CD4-positive, CD25-positive, alpha-beta regulatory T cell (primary cell): ENCODE measurements around the gene SERP2. TPM values are rescaled to one million over a fixed set of nuclear protein-coding genes. Genes with fewer than 3 reads are reported as not detected.

Source experiments
- ATAC-seq, 2 donors: fragments of 150-1000 bp; cut with Tn5 transposase; one replicate each; pipeline ENCODE4 v1.10.0; 2021; ENCODE audit warnings: low read depth in 2 of 2, moderate number of reproducible peaks in 2 of 2, moderate library complexity in 1 of 2
- DNase-seq, 3 donors: peaks; one replicate each; pipeline versions ENCODE4 v3.0.0 to v3.0.0-alpha.2; 2012 to 2022; ENCODE audit warnings: mixed read lengths in 1 of 3
- H3K27ac ChIP-seq: one replicate; pipeline ENCODE4 v1.7.0; 2013; ENCODE audit warnings: mild to moderate bottlenecking, low read length; ENCODE audit not compliant: insufficient read depth, poor library complexity, severe bottlenecking
- H3K27me3 ChIP-seq: one replicate; pipeline ENCODE4 v1.7.0; 2013; ENCODE audit warnings: low read length; ENCODE audit not compliant: control insufficient read depth, insufficient read depth
- H3K36me3 ChIP-seq: one replicate; pipeline ENCODE4 v1.7.0; 2013; ENCODE audit warnings: mild to moderate bottlenecking, low read length, moderate library complexity; ENCODE audit not compliant: control insufficient read depth, insufficient read depth
- H3K4me1 ChIP-seq: 2 replicates; pipeline ENCODE4 v1.7.0; 2013; ENCODE audit warnings: mild to moderate bottlenecking, low read length; ENCODE audit not compliant: insufficient read depth, control insufficient read depth, poor library complexity, severe bottlenecking
- H3K4me3 ChIP-seq: one replicate; pipeline ENCODE4 v1.7.0; 2013; ENCODE audit warnings: low read depth, mild to moderate bottlenecking, low read length, moderate library complexity
- H3K9me3 ChIP-seq, 2 experiments: 1 replicate in 1 of 2; 2 replicates in 1 of 2; pipeline ENCODE4 v1.7.0; 2013; ENCODE audit warnings: low read length in 2 of 2, mild to moderate bottlenecking in 1 of 2, moderate library complexity in 1 of 2; ENCODE audit not compliant: control insufficient read depth in 2 of 2
- H3K27ac Mint-ChIP-seq, 3 donors: one replicate each; pipeline ENCODE4 v1.8.0; 2020 to 2022; ENCODE audit warnings: mild to moderate bottlenecking in 3 of 3, mixed read lengths in 3 of 3, moderate library complexity in 2 of 3
- H3K27me3 Mint-ChIP-seq: one replicate; pipeline ENCODE4 v1.8.0; 2022; ENCODE audit warnings: mild to moderate bottlenecking, mixed read lengths
- H3K36me3 Mint-ChIP-seq: one replicate; pipeline ENCODE4 v1.8.0; 2020; ENCODE audit warnings: mixed read lengths
- H3K4me1 Mint-ChIP-seq, 4 donors: one replicate each; pipeline ENCODE4 v1.8.0; 2020 to 2022; ENCODE audit warnings: mixed read lengths in 4 of 4, mild to moderate bottlenecking in 1 of 4
- H3K4me3 Mint-ChIP-seq, 4 donors: one replicate each; pipeline ENCODE4 v1.8.0; 2020 to 2022; ENCODE audit warnings: mild to moderate bottlenecking in 4 of 4, mixed read lengths in 4 of 4, moderate library complexity in 3 of 4
- H3K9me3 Mint-ChIP-seq, 7 donors: one replicate each; pipeline ENCODE4 v1.8.0; 2020 to 2022; ENCODE audit warnings: mixed read lengths in 7 of 7, mild to moderate bottlenecking in 3 of 7, moderate library complexity in 2 of 7
- polyA plus RNA-seq, 4 donors: library from polyadenylated mRNA; unstranded; fragments of 300-500 nt; fragmentation: Illumina TruSeq; gene quantifications; one replicate each; pipeline ENCODE4 v1.2.3, GENCODE V29; 2021
- total RNA-seq: library from RNA; stranded (reverse); gene quantifications from one replicate; pipeline ENCODE4 v1.2.3, GENCODE V29; 2022

Gene SERP2
- total and polyA plus RNA-seq, 5 donors from 2014 or later = 0.48 to 2.0 (median 0.52) TPM; not detected in 2

GRCh38 chr13:44384778-44385177 is 11.2 kb downstream of the SERP2 start:
- ATAC-seq = no peak
- no peak for DNase-seq
- H3K4me1 ChIP-seq = no peaks in the 10 kb centered on the region
- no peaks in the 10 kb centered on the region for H3K27me3 ChIP-seq
- Mint-ChIP-seq H3K27ac (no peak overlapping the region), H3K4me3 (no peak overlapping the region), H3K36me3 (no peaks in the 10 kb centered on the region), H3K4me1 (no peaks in the 10 kb centered on the region), H3K9me3 (peaks cover 0 to 1% (median 0%) of the 10 kb centered on the region in 7 donors), H3K27me3 (peaks cover 4% of the 10 kb centered on the region)
- no peaks in the 10 kb centered on the region for H3K36me3 ChIP-seq
- H3K27ac ChIP-seq = no peak overlapping the region
- H3K9me3 ChIP-seq = no peaks in the 10 kb centered on the region
- H3K4me3 ChIP-seq = no peak overlapping the region

GRCh38 chr13:44385401-44385800 is 11.8 kb downstream of the SERP2 start:
- Mint-ChIP-seq H3K27ac (no peak overlapping the region), H3K4me1 (no peaks in the 10 kb centered on the region), H3K36me3 (no peaks in the 10 kb centered on the region), H3K9me3 (peaks cover 0 to 1% (median 0%) of the 10 kb centered on the region in 7 donors), H3K27me3 (peaks cover 4% of the 10 kb centered on the region), H3K4me3 (no peak overlapping the region)
- Histone ChIP-seq H3K27me3 (no peaks in the 10 kb centered on the region), H3K27ac (no peak overlapping the region), H3K9me3 (no peaks in the 10 kb centered on the region), H3K4me1 (no peaks in the 10 kb centered on the region), H3K4me3 (no peak overlapping the region), H3K36me3 (no peaks in the 10 kb centered on the region)
- ATAC-seq (no peak), DNase-seq (no peak)

DNA sequence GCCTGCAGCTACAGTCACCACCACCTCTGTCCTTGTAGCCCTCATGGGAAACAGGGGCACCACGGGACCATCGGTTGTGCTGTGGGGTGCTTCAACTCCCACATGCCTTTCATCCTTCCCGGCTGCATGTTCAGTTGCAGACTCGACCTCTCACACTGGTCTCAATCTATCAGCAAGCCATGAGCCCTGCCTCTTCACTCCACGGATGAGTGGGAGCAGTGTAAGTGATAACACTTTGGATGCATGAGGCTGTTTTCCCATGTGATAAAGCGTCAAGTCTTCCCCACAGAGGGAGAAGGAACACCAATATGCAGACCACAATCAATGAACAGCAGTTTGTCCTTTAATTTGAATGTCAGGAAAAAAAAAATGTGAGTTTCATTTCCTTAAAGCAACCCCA is 12.2 kb downstream of the SERP2 start:
- Histone ChIP-seq H3K27me3 (no peaks in the 10 kb centered on the region), H3K4me3 (no peak overlapping the region), H3K4me1 (no peaks in the 10 kb centered on the region), H3K27ac (no peak overlapping the region), H3K36me3 (no peaks in the 10 kb centered on the region), H3K9me3 (no peaks in the 10 kb centered on the region)
- Mint-ChIP-seq H3K36me3 (no peaks in the 10 kb centered on the region), H3K9me3 (peaks cover 0 to 1% (median 0%) of the 10 kb centered on the region in 7 donors), H3K27me3 (peaks cover 8% of the 10 kb centered on the region), H3K4me3 (no peak overlapping the region), H3K4me1 (no peaks in the 10 kb centered on the region), H3K27ac (no peak overlapping the region)
- DNase-seq (no peak), ATAC-seq (no peak)

- no peak for DNase-seq
- no peak overlapping the region for H3K4me3 Mint-ChIP-seq
- ATAC-seq = no peak
- peaks cover 8% of the 10 kb centered on the region for H3K27me3 Mint-ChIP-seq
- Histone ChIP-seq H3K4me3 (no peak overlapping the region), H3K27me3 (no peaks in the 10 kb centered on the region), H3K4me1 (no peaks in the 10 kb centered on the region), H3K9me3 (no peaks in the 10 kb centered on the region), H3K27ac (no peak overlapping the region), H3K36me3 (no peaks in the 10 kb centered on the region)
- H3K36me3 Mint-ChIP-seq = no peaks in the 10 kb centered on the region
- no peaks in the 10 kb centered on the region for H3K4me1 Mint-ChIP-seq
- H3K9me3 Mint-ChIP-seq = peaks cover 0 to 1% (median 0%) of the 10 kb centered on the region in 7 donors
- H3K27ac Mint-ChIP-seq = no peak overlapping the region
These were observed 13.4 kb downstream of the SERP2 start for GRCh38 chr13:44386913-44387556.

DNA sequence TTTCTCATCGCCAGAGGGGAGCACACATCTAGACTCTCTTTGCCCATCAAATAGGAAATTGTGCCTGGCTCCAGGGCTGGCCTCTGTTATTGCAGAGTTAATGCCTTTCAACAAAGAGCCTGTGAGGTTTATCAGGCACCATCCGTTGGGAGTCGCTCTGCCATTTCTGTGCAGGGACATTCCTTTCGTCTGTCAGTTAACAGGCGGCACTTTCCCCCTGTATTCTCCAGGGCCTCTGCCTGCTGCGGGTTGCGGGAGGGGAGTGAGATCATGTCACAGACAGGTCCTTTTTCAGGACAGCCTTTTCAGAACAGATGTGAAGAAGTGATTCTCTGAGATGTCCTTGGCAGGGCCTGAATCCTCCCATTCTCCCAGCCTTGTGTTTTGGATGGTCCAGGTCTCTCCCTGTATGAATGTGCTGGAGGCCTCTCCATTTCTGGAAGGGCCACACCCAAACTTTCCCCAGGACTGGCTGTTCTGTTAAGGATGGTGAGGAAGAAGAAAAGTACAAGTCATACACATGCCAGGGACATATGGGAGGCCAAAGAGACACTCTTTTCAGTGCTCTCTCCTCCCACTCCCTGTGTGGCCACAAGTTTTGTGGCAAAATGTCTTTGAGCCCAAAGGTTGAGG is 14.9 kb downstream of the SERP2 start:
- no peak overlapping the region for H3K4me3 ChIP-seq
- ATAC-seq = no peak
- no peak for DNase-seq
- H3K27ac Mint-ChIP-seq = no peak overlapping the region
- peaks cover 8% of the 10 kb centered on the region for H3K27me3 Mint-ChIP-seq
- no peaks in the 10 kb centered on the region for H3K4me1 Mint-ChIP-seq
- H3K4me1 ChIP-seq = no peaks in the 10 kb centered on the region
- no peaks in the 10 kb centered on the region for H3K36me3 ChIP-seq
- no peak overlapping the region for H3K27ac ChIP-seq
- peaks cover 0 to 1% (median 0%) of the 10 kb centered on the region in 7 donors for H3K9me3 Mint-ChIP-seq
- no peaks in the 10 kb centered on the region for H3K9me3 ChIP-seq
- H3K27me3 ChIP-seq = no peaks in the 10 kb centered on the region
- no peaks in the 10 kb centered on the region for H3K36me3 Mint-ChIP-seq
- no peak overlapping the region for H3K4me3 Mint-ChIP-seq

- H3K27me3 Mint-ChIP-seq = peaks cover 4% of the 10 kb centered on the region
- H3K27me3 ChIP-seq = no peaks in the 10 kb centered on the region
- H3K4me1 Mint-ChIP-seq = no peaks in the 10 kb centered on the region
- no peak overlapping the region for H3K4me3 Mint-ChIP-seq
- H3K27ac ChIP-seq = no peak overlapping the region
- ATAC-seq = no peak
- no peaks in the 10 kb centered on the region for H3K9me3 ChIP-seq
- H3K36me3 Mint-ChIP-seq = no peaks in the 10 kb centered on the region
- no peaks in the 10 kb centered on the region for H3K36me3 ChIP-seq
- H3K27ac Mint-ChIP-seq = no peak overlapping the region
- no peaks in the 10 kb centered on the region for H3K4me1 ChIP-seq
- H3K9me3 Mint-ChIP-seq = no peaks in the 10 kb centered on the region
- no peak for DNase-seq
- H3K4me3 ChIP-seq = no peak overlapping the region
These were observed 15.5 kb downstream of the SERP2 start for GRCh38 chr13:44389060-44389666.

GRCh38 chr13:44389876-44390275 is 16.3 kb downstream of the SERP2 start:
- H3K27me3 ChIP-seq = no peaks in the 10 kb centered on the region
- Mint-ChIP-seq H3K36me3 (no peaks in the 10 kb centered on the region), H3K9me3 (no peaks in the 10 kb centered on the region), H3K27ac (no peak overlapping the region), H3K27me3 (peaks cover 4% of the 10 kb centered on the region), H3K4me3 (no peak overlapping the region), H3K4me1 (no peaks in the 10 kb centered on the region)
- H3K27ac ChIP-seq = no peak overlapping the region
- DNase-seq = no peak
- H3K4me3 ChIP-seq = no peak overlapping the region
- no peak for ATAC-seq
- no peaks in the 10 kb centered on the region for H3K4me1 ChIP-seq
- no peaks in the 10 kb centered on the region for H3K9me3 ChIP-seq
- H3K36me3 ChIP-seq = no peaks in the 10 kb centered on the region

GRCh38 chr13:44393391-44393790 is 19.8 kb downstream of the SERP2 start:
- H3K4me1 Mint-ChIP-seq = no peaks in the 10 kb centered on the region
- no peak overlapping the region for H3K4me3 Mint-ChIP-seq
- no peaks in the 10 kb centered on the region for H3K9me3 ChIP-seq
- no peaks in the 10 kb centered on the region for H3K36me3 ChIP-seq
- H3K27me3 Mint-ChIP-seq = peaks cover 7% of the 10 kb centered on the region
- H3K27ac Mint-ChIP-seq = no peak overlapping the region
- no peak for ATAC-seq
- no peak overlapping the region for H3K27ac ChIP-seq
- no peak overlapping the region for H3K4me3 ChIP-seq
- H3K27me3 ChIP-seq = no peaks in the 10 kb centered on the region
- no peaks in the 10 kb centered on the region for H3K9me3 Mint-ChIP-seq
- no peaks in the 10 kb centered on the region for H3K36me3 Mint-ChIP-seq
- no peaks in the 10 kb centered on the region for H3K4me1 ChIP-seq
- no peak for DNase-seq
